Osteoblast (primary cell): ENCODE results near the gene SLC37A1. TPM values are rescaled to one million over a fixed set of nuclear protein-coding genes. Genes with fewer than 3 reads are reported as not detected.

Experiments used
- DNase-seq: peaks from one replicate; pipeline ENCODE4 v3.0.0; 2011; ENCODE audit warnings: low spot score, mixed read lengths; ENCODE audit not compliant: insufficient read length; ENCODE audit errors: missing footprints
- H2AFZ ChIP-seq: 2 replicates; pipeline ENCODE4 v1.6.0; 2011; ENCODE audit warnings: mild to moderate bottlenecking, low read length
- H3K27ac ChIP-seq: 2 replicates; pipeline ENCODE4 v1.5.1; 2011; ENCODE audit warnings: mild to moderate bottlenecking, low read depth, low read length, moderate library complexity
- H3K27me3 ChIP-seq: 2 replicates; pipeline ENCODE4 v1.6.0; 2012; ENCODE audit warnings: mild to moderate bottlenecking, control low read depth, inconsistent platforms, low read length, moderate library complexity; ENCODE audit not compliant: insufficient read depth
- H3K36me3 ChIP-seq: 2 replicates; pipeline ENCODE4 v1.5.1; 2011; ENCODE audit warnings: mild to moderate bottlenecking, low read length, control low read depth, moderate library complexity; ENCODE audit not compliant: insufficient read depth
- H3K4me1 ChIP-seq: 2 replicates; pipeline ENCODE4 v1.5.1; 2011; ENCODE audit warnings: mild to moderate bottlenecking, low read length, control low read depth, moderate library complexity; ENCODE audit not compliant: insufficient read depth
- H3K4me2 ChIP-seq: 2 replicates; pipeline ENCODE4 v1.6.0; 2011; ENCODE audit warnings: mild to moderate bottlenecking, low read length; ENCODE audit not compliant: insufficient read depth
- H3K4me3 ChIP-seq: fragments of 200-600 bp; sonication (generic); 3 replicates; pipeline ENCODE4 v1.5.1; 2012; ENCODE audit warnings: mild to moderate bottlenecking, low read length, inconsistent platforms; ENCODE audit not compliant: insufficient read depth
- H3K79me2 ChIP-seq: 2 replicates; pipeline ENCODE4 v1.6.0; 2012; ENCODE audit warnings: mild to moderate bottlenecking, low read length, control low read depth, inconsistent platforms; ENCODE audit not compliant: insufficient read depth
- H3K9me3 ChIP-seq: 2 replicates; pipeline ENCODE4 v1.5.1; 2011; ENCODE audit warnings: low read depth, low read length, control low read depth
- H4K20me1 ChIP-seq: 2 replicates; pipeline ENCODE4 v1.6.0; 2012; ENCODE audit warnings: mild to moderate bottlenecking, low read length, control low read depth; ENCODE audit not compliant: insufficient read depth
- CTCF ChIP-seq: IDR thresholded peaks from 2 replicates; pipeline ENCODE4 v1.5.1; 2011; ENCODE audit warnings: mild to moderate bottlenecking, low read depth, low read length, moderate library complexity; ENCODE audit errors: extremely low read depth
- total RNA-seq: library from RNA; depleted of rRNA; stranded (reverse); fragments of >200 nt; gene quantifications from 2 replicates; pipeline ENCODE4 v1.2.3, GENCODE V29; 2012

The SLC37A1 gene
- total RNA-seq, 1 donor: 6.9 TPM

- TF ChIP-seq CTCF: no peak
- no peak overlapping the region for H3K27ac ChIP-seq
- no peaks in the 10 kb centered on the region for H3K36me3 ChIP-seq
- H3K4me2 ChIP-seq: no peak overlapping the region
- no peaks in the 10 kb centered on the region for H4K20me1 ChIP-seq
- H3K4me3 ChIP-seq: no peak overlapping the region
- no peaks in the 10 kb centered on the region for H3K9me3 ChIP-seq
- peaks cover 4% of the 10 kb centered on the region for H3K4me1 ChIP-seq
- no peaks in the 10 kb centered on the region for H3K27me3 ChIP-seq
- no peaks in the 10 kb centered on the region for H3K79me2 ChIP-seq
- no peak overlapping the region for H2AFZ ChIP-seq
- no peak for DNase-seq
Measured at GRCh38 chr21:42476388-42477331, 37.0 kb upstream of the SLC37A1 start.

- no peaks in the 10 kb centered on the region for H3K36me3 ChIP-seq
- H4K20me1 ChIP-seq: no peaks in the 10 kb centered on the region
- H2AFZ ChIP-seq: no peak overlapping the region
- H3K27me3 ChIP-seq: no peaks in the 10 kb centered on the region
- H3K27ac ChIP-seq: no peak overlapping the region
- DNase-seq: no peak
- no peak for TF ChIP-seq CTCF
- no peaks in the 10 kb centered on the region for H3K79me2 ChIP-seq
- no peaks in the 10 kb centered on the region for H3K9me3 ChIP-seq
- peaks cover 4% of the 10 kb centered on the region for H3K4me1 ChIP-seq
- no peak overlapping the region for H3K4me2 ChIP-seq
- no peak overlapping the region for H3K4me3 ChIP-seq
Measured at GRCh38 chr21:42478504-42478903, 35.1 kb upstream of the SLC37A1 start.

- H3K4me1 ChIP-seq: no peaks in the 10 kb centered on the region
- H3K27ac ChIP-seq: no peak overlapping the region
- no peaks in the 10 kb centered on the region for H3K79me2 ChIP-seq
- H4K20me1 ChIP-seq: no peaks in the 10 kb centered on the region
- H3K36me3 ChIP-seq: no peaks in the 10 kb centered on the region
- TF ChIP-seq CTCF: no peak
- no peaks in the 10 kb centered on the region for H3K9me3 ChIP-seq
- no peak overlapping the region for H3K4me3 ChIP-seq
- no peak overlapping the region for H3K4me2 ChIP-seq
- no peak overlapping the region for H2AFZ ChIP-seq
- no peaks in the 10 kb centered on the region for H3K27me3 ChIP-seq
- DNase-seq: no peak
Measured at GRCh38 chr21:42479582-42479981, 34.1 kb upstream of the SLC37A1 start.

- Histone ChIP-seq H3K4me1 (no peaks in the 10 kb centered on the region), H3K4me3 (no peak overlapping the region), H3K79me2 (no peaks in the 10 kb centered on the region), H4K20me1 (no peaks in the 10 kb centered on the region), H3K36me3 (no peaks in the 10 kb centered on the region), H3K4me2 (no peak overlapping the region), H3K27ac (no peak overlapping the region), H3K9me3 (no peaks in the 10 kb centered on the region), H2AFZ (no peak overlapping the region), H3K27me3 (no peaks in the 10 kb centered on the region)
- no peak for TF ChIP-seq CTCF
- DNase-seq: no peak
Measured at GRCh38 chr21:42480736-42481135, 32.9 kb upstream of the SLC37A1 start.
